Cardiac muscle cell (in vitro differentiated cells and primary cell): ENCODE data around the gene CFAP54. TPM values are rescaled to one million over a fixed set of nuclear protein-coding genes. Genes with fewer than 3 reads are reported as not detected.
"Not testable (repeated sequence)": the region's sequence is repeated elsewhere in the genome, so short reads cannot be mapped to it uniquely, and the experiment has no call there.

Source experiments
- DNase-seq, 2 donors: peaks; one replicate each; pipeline versions ENCODE4 v3.0.0 to v3.0.0-alpha.2; 2010 to 2017; ENCODE audit warnings: low read depth in 1 of 2, low spot score in 1 of 2
- H3K27ac ChIP-seq: fragments of 200-600 bp; sonication (generic); 2 replicates; pipeline ENCODE4 v1.5.1; 2016
- H3K27me3 ChIP-seq: fragments of 200-600 bp; sonication (generic); 2 replicates; pipeline ENCODE4 v1.6.0; 2016; ENCODE audit warnings: control low read depth
- H3K36me3 ChIP-seq: fragments of 200-600 bp; sonication (generic); 2 replicates; pipeline ENCODE4 v1.5.1; 2016; ENCODE audit warnings: control low read depth
- H3K4me1 ChIP-seq: fragments of 200-600 bp; sonication (generic); 2 replicates; pipeline ENCODE4 v1.8.1; 2017; ENCODE audit warnings: low read depth, mild to moderate bottlenecking, mixed run types
- H3K4me3 ChIP-seq: fragments of 200-600 bp; sonication (generic); 2 replicates; pipeline ENCODE4 v1.5.1; 2016; ENCODE audit warnings: mild to moderate bottlenecking
- H3K9me3 ChIP-seq: fragments of 200-600 bp; sonication (generic); 2 replicates; pipeline ENCODE4 v1.5.1; 2017; ENCODE audit warnings: low read depth, mild to moderate bottlenecking, control low read depth
- polyA plus RNA-seq: library from polyadenylated mRNA; unstranded; fragments of >200 nt; fragmentation: Nextera tagmentation; extraction: Ambion mirVana; gene quantifications from 2 replicates; pipeline ENCODE4 v1.2.1, GENCODE V29; 2016
- total RNA-seq: library from RNA; depleted of rRNA; stranded (reverse); fragments of >200 nt; gene quantifications from 2 replicates; pipeline ENCODE4 v1.2.3, GENCODE V29; 2016
- TF ChIP-seq, protein P1 (sequence below): IDR thresholded peaks from 2 replicates; pipeline ENCODE4 v1.5.1; 2012; ENCODE audit warnings: low read depth, mild to moderate bottlenecking, low read length

Gene CFAP54
- total and polyA plus RNA-seq, 2 experiments from 2014 or later: 0.86 to 2.0 TPM

DNA sequence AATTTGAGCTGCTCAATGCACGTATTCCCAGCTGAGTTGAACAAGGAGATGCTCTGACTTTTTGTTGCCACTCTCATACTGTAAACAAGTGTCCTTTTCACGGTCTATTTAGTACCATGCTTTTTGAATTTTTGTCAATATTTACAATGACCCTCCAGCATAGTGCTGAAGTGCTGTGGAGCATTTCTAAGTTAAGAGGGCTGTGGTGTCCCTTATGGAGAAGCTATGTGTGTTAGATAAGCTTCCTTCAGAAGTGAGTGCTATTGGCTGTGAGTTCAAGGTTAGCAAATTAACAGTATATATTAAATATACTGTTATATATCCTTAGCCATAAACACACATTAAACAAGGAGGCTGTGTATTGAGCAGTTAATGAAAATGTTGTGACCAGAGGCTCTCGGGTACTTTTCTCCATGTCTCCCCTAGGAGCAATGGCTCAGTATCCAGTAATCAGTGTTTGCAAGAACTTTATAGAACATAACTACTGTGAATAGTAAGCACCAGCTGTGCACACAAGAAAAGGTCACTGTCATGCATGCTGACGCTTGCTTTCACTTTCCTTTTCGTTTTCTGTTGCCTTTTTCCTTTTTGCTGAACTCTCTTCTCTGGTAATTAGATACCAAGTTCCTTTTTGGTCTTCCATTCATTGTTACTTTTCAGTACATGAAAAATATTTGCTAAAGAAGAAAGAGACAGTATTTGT, 230.4 kb downstream of the CFAP54 start:
- peak in 1 of 2 donors; percentile 21 for DNase-seq
- H3K27ac ChIP-seq: no peak overlapping the region

GRCh38 chr12:96720363-96720705, 231.0 kb downstream of the CFAP54 start:
- no peak overlapping the region for H3K27ac ChIP-seq
- TF ChIP-seq, protein P1, sequence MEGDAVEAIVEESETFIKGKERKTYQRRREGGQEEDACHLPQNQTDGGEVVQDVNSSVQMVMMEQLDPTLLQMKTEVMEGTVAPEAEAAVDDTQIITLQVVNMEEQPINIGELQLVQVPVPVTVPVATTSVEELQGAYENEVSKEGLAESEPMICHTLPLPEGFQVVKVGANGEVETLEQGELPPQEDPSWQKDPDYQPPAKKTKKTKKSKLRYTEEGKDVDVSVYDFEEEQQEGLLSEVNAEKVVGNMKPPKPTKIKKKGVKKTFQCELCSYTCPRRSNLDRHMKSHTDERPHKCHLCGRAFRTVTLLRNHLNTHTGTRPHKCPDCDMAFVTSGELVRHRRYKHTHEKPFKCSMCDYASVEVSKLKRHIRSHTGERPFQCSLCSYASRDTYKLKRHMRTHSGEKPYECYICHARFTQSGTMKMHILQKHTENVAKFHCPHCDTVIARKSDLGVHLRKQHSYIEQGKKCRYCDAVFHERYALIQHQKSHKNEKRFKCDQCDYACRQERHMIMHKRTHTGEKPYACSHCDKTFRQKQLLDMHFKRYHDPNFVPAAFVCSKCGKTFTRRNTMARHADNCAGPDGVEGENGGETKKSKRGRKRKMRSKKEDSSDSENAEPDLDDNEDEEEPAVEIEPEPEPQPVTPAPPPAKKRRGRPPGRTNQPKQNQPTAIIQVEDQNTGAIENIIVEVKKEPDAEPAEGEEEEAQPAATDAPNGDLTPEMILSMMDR: no peak
- no peak overlapping the region for H3K4me3 ChIP-seq
- no peaks in the 10 kb centered on the region for H3K9me3 ChIP-seq
- H3K4me1 ChIP-seq: no peaks in the 10 kb centered on the region
- peak in 1 of 2 donors; percentile 8 for DNase-seq
- no peaks in the 10 kb centered on the region for H3K27me3 ChIP-seq
- H3K36me3 ChIP-seq: no peaks in the 10 kb centered on the region

More for the DNA sequence above, 230.4 kb downstream of the CFAP54 start:
- no peak overlapping the region for H3K4me3 ChIP-seq
- no peaks in the 10 kb centered on the region for H3K4me1 ChIP-seq
- TF ChIP-seq, protein P1: no peak
- H3K27me3 ChIP-seq: no peaks in the 10 kb centered on the region
- H3K36me3 ChIP-seq: no peaks in the 10 kb centered on the region
- no peaks in the 10 kb centered on the region for H3K9me3 ChIP-seq

GRCh38 chr12:96729466-96729865, 240.1 kb downstream of the CFAP54 start:
- not testable (repeated sequence) for H3K27ac ChIP-seq, H3K4me3 ChIP-seq, H3K36me3 ChIP-seq, DNase-seq, H3K9me3 ChIP-seq, H3K27me3 ChIP-seq, H3K4me1 ChIP-seq

DNA sequence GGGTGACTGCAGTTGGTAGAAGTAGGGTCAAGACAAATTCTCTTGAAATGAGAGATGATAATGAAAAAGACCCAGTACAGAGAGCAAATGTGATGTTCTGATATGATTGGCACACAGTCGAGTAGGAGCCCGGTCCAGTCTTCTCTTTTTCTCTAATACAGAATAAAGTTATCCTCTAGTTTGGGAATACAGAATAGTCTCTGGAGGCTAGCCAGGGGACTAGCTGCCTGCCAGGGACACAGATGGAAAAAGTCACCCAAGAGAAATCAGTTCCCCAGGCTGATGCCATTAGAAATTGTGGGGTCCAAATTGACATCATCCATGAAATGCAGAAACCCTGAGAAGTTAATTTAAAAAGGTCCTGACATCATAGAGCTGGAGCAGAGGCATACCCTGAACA, 240.5 kb downstream of the CFAP54 start:
- TF ChIP-seq, protein P1: no peak
- Histone ChIP-seq H3K9me3 (no peaks in the 10 kb centered on the region), H3K27ac (no peak overlapping the region), H3K27me3 (no peaks in the 10 kb centered on the region), H3K36me3 (no peaks in the 10 kb centered on the region), H3K4me3 (no peak overlapping the region), H3K4me1 (no peaks in the 10 kb centered on the region)
- DNase-seq: no peak

- Histone ChIP-seq H3K27ac (no peak overlapping the region), H3K4me3 (no peak overlapping the region), H3K9me3 (no peaks in the 10 kb centered on the region), H3K4me1 (no peaks in the 10 kb centered on the region), H3K27me3 (no peaks in the 10 kb centered on the region), H3K36me3 (no peaks in the 10 kb centered on the region)
- peak in 1 of 2 donors; percentile 16 for DNase-seq
- TF ChIP-seq, protein P1: no peak
Measured at GRCh38 chr12:96743606-96744005, 254.2 kb downstream of the CFAP54 start.

DNA sequence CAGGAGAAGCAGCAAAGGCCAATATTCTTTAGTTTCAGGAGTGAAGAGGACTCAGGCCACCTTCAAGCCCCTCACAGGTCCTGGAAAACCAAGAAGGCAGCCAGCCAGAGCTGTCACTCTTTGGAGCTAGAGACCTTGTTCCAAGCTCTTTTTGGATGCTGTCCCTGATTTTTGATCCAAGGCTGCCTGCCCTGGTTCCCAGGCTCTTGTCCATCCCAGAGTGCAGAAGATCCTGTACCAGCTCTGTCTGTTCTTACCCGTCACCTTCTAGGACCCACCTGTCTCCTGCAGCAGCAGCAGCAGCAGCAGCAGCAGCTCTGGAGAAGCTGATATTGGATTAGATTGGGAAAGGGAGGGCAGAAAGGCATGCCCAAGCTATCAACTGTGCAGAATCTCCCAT, 260.6 kb downstream of the CFAP54 start:
- no peaks in the 10 kb centered on the region for H3K9me3 ChIP-seq
- peaks cover 7% of the 10 kb centered on the region for H3K4me1 ChIP-seq
- H3K4me3 ChIP-seq: no peak overlapping the region
- H3K36me3 ChIP-seq: no peaks in the 10 kb centered on the region
- H3K27me3 ChIP-seq: no peaks in the 10 kb centered on the region
- H3K27ac ChIP-seq: no peak overlapping the region
- no peak for DNase-seq
- TF ChIP-seq, protein P1: no peak
